HG02759 (cell line): Measurements from ENCODE around the gene PLK5.
"Not testable (repeated sequence)": the region's sequence is repeated elsewhere in the genome, so short reads cannot be mapped to it uniquely, and the experiment has no call there.

Experiments
- ATAC-seq: cut with Tn5 transposase; IDR thresholded peaks from one replicate; pipeline ENCODE4 v1.9.1; 2021; ENCODE audit warnings: mild to moderate bottlenecking, moderate library complexity; ENCODE audit not compliant: unreplicated experiment

Gene PLK5

GRCh38 chr19:1507763-1508506 lies 15.9 kb upstream of the PLK5 start:
- peak; percentile 71 for ATAC-seq

GRCh38 chr19:1508507-1508856 lies 15.4 kb upstream of the PLK5 start:
- ATAC-seq, result no peak

- ATAC-seq, result no peak
These were observed 14.1 kb upstream of the PLK5 start for GRCh38 chr19:1509602-1510441.

- no peak for ATAC-seq
These were observed 13.5 kb upstream of the PLK5 start for GRCh38 chr19:1510442-1510806.

GRCh38 chr19:1510807-1511206 lies 13.1 kb upstream of the PLK5 start:
- no peak for ATAC-seq

GRCh38 chr19:1511318-1512317 lies 12.3 kb upstream of the PLK5 start:
- ATAC-seq, result no peak

- ATAC-seq, result no peak
These were observed 11.0 kb upstream of the PLK5 start, which contains the start of gene ADAMTSL5 for GRCh38 chr19:1512671-1513498. ADAMTSL5 (minus strand) TSS chr19:1513019; CDS start chr19:1510943, 2,076 bp downstream.

- no peak for ATAC-seq
These were observed 10.2 kb upstream of the PLK5 start for GRCh38 chr19:1513499-1514294.

- no peak for ATAC-seq
These were observed 9.6 kb upstream of the PLK5 start for GRCh38 chr19:1514295-1514661.

GRCh38 chr19:1514986-1515721 lies 8.7 kb upstream of the PLK5 start:
- no peak for ATAC-seq

GRCh38 chr19:1516395-1516753 lies 7.5 kb upstream of the PLK5 start:
- ATAC-seq, result no peak

- no peak for ATAC-seq
These were observed 5.4 kb upstream of the PLK5 start for GRCh38 chr19:1518471-1518870.

GRCh38 chr19:1519802-1520201 lies 4.1 kb upstream of the PLK5 start:
- not testable (repeated sequence) for ATAC-seq

GRCh38 chr19:1520203-1520780 lies 3.6 kb upstream of the PLK5 start:
- no peak for ATAC-seq

- no peak for ATAC-seq
These were observed 2.2 kb upstream of the PLK5 start for GRCh38 chr19:1521636-1522035.

- ATAC-seq, result no peak
These were observed 1.8 kb upstream of the PLK5 start for GRCh38 chr19:1522061-1522460.

- no peak for ATAC-seq
These were observed 1.0 kb upstream of the PLK5 start for GRCh38 chr19:1522838-1523237.

GRCh38 chr19:1524287-1524971 lies 552 bp downstream of the PLK5 start:
- no peak for ATAC-seq
